Endothelial cell of umbilical vein (primary cell): Measurements from ENCODE around the gene CHSY3. TPM values are rescaled to one million over a fixed set of nuclear protein-coding genes. Genes with fewer than 3 reads are reported as not detected.

Experiments used
- BruUV-seq: library from RNA; stranded (reverse); fragments of 400-500 nt; replicated peaks from 2 replicates; lab custom pipeline; 2021; lab: Mats Ljungman, UMichigan
- CTCF ChIA-PET: fragments of 300-600, 350-600 bp; sonication (Branson Sonifier 250); formaldehyde crosslinking; loops from one replicate; lab custom pipeline; 2021; ENCODE audit warnings: antibody characterized with exemption, inconsistent platforms; lab: Charles Lee
- POLR2A ChIA-PET: fragments of 300-600, 350-600 bp; sonication (Branson Sonifier 250); formaldehyde crosslinking; loops from one replicate; lab custom pipeline; 2021; ENCODE audit warnings: antibody characterized with exemption, inconsistent platforms; lab: Charles Lee
- DNase-seq: peaks from one replicate; pipeline ENCODE4 v3.0.0-alpha.2; 2011; ENCODE audit warnings: low read depth, low spot score
- FAIRE-seq: peaks from 2 replicates; lab custom pipeline; 2011; peaks lifted over from hg19 to GRCh38; lab: Jason Lieb, UNC
- H2AFZ ChIP-seq: 2 replicates; pipeline ENCODE4 v1.6.0; 2012; ENCODE audit warnings: low read depth, low read length, control low read depth, inconsistent platforms
- H3K27ac ChIP-seq: 2 replicates; pipeline ENCODE4 v1.5.1; 2011; ENCODE audit warnings: low read depth, mild to moderate bottlenecking, control low read depth, low read length, moderate library complexity; ENCODE audit not compliant: insufficient read depth
- H3K27me3 ChIP-seq, 2 experiments: 2 replicates each; pipeline versions ENCODE4 v1.6.0 to v1.6.1; 2011; ENCODE audit warnings: low read length in 2 of 2, mixed read lengths in 1 of 2; ENCODE audit not compliant: control insufficient read depth in 2 of 2, insufficient read depth in 2 of 2
- H3K36me3 ChIP-seq, 2 experiments: 2 replicates in 1 of 2; 3 replicates in 1 of 2; pipeline ENCODE4 v1.5.1; 2011; ENCODE audit warnings: low read length in 2 of 2, mild to moderate bottlenecking in 1 of 2, moderate library complexity in 1 of 2; ENCODE audit not compliant: control insufficient read depth in 2 of 2, insufficient read depth in 2 of 2; ENCODE audit errors: extremely low read depth in 1 of 2
- H3K4me1 ChIP-seq: 3 replicates; pipeline ENCODE4 v1.5.1; 2011; ENCODE audit warnings: mild to moderate bottlenecking, low read length; ENCODE audit not compliant: control insufficient read depth, insufficient read depth; ENCODE audit errors: extremely low read depth
- H3K4me2 ChIP-seq: 2 replicates; pipeline ENCODE4 v1.6.1; 2011; ENCODE audit warnings: low read length, control low read depth, mixed read lengths; ENCODE audit not compliant: insufficient read depth
- H3K4me3 ChIP-seq, 3 experiments: fragments of 200-600 bp in 1 of 3; sonication (generic), shearing (Covaris generic) in 1 of 3; replicated peaks in 1 of 3; 2 replicates each; pipeline ENCODE4 v1.5.1; 2011 to 2016; ENCODE audit warnings: control low read depth in 3 of 3, low read length in 3 of 3, mild to moderate bottlenecking in 2 of 3, inconsistent platforms in 1 of 3, low read depth in 1 of 3, moderate library complexity in 1 of 3; ENCODE audit not compliant: insufficient read depth in 1 of 3
- H3K79me2 ChIP-seq: 2 replicates; pipeline ENCODE4 v1.6.0; 2012; ENCODE audit warnings: low read length, inconsistent platforms; ENCODE audit not compliant: control insufficient read depth, insufficient read depth
- H3K9ac ChIP-seq: replicated peaks from 2 replicates; pipeline ENCODE3; 2011; ENCODE audit warnings: low read length, control low read depth; ENCODE audit not compliant: insufficient read depth; ENCODE audit errors: extremely low read depth
- H3K9me1 ChIP-seq: replicated peaks from 3 replicates; pipeline ENCODE4 v1.6.0; 2011; ENCODE audit warnings: mild to moderate bottlenecking, low read length; ENCODE audit not compliant: control insufficient read depth, insufficient read depth; ENCODE audit errors: extremely low read depth
- H3K9me3 ChIP-seq: replicated peaks from 2 replicates; pipeline ENCODE4 v1.5.1; 2012; ENCODE audit warnings: low read length, inconsistent platforms; ENCODE audit not compliant: control insufficient read depth, insufficient read depth
- H4K20me1 ChIP-seq: replicated peaks from 2 replicates; pipeline ENCODE3; 2011; ENCODE audit warnings: mild to moderate bottlenecking, low read length; ENCODE audit not compliant: control insufficient read depth, insufficient read depth; ENCODE audit errors: extremely low read depth
- EZH2 ChIP-seq: IDR thresholded peaks from 2 replicates; pipeline ENCODE4 v1.6.1; 2012; ENCODE audit warnings: borderline replicate concordance, low read depth, mild to moderate bottlenecking, moderate library complexity, low read length, inconsistent platforms; ENCODE audit not compliant: severe bottlenecking
- FOS ChIP-seq: IDR thresholded peaks from 2 replicates; pipeline ENCODE4 v1.6.1; 2011; ENCODE audit warnings: mild to moderate bottlenecking, low read length, moderate library complexity, borderline replicate concordance; ENCODE audit not compliant: insufficient read depth
- GATA2 ChIP-seq: IDR thresholded peaks from 2 replicates; pipeline ENCODE4 v1.7.0; 2011; ENCODE audit warnings: low read depth, mild to moderate bottlenecking, moderate library complexity, mixed read lengths, low read length; ENCODE audit not compliant: insufficient read length, insufficient read depth
- JUN ChIP-seq: IDR thresholded peaks from 2 replicates; pipeline ENCODE4 v1.6.1; 2011; ENCODE audit warnings: borderline replicate concordance, low read depth; ENCODE audit not compliant: insufficient read length, insufficient read depth
- MYC ChIP-seq: IDR thresholded peaks from one replicate; pipeline ENCODE4 v1.6.1; 2011; ENCODE audit warnings: mild to moderate bottlenecking, low read depth, low read length
- POLR2A ChIP-seq: IDR thresholded peaks from 2 replicates; pipeline ENCODE4 v1.6.1; 2012; ENCODE audit warnings: low read depth, mild to moderate bottlenecking, control low read depth, low read length
- POLR2AphosphoS5 ChIP-seq: IDR thresholded peaks from 2 replicates; pipeline ENCODE4 v1.6.1; 2012; ENCODE audit warnings: low read depth, mild to moderate bottlenecking, control low read depth, low read length, moderate library complexity; ENCODE audit not compliant: insufficient read depth
- dilution Hi-C: fragments of 300-500 bp; cut with MboI; formaldehyde crosslinking; loops from one replicate; pipeline ENCODE4 v1.15.0; 2019; ENCODE audit warnings: low sequenced_read_pairs; ENCODE audit not compliant: extremely low pct_ligation_motif_present
- intact Hi-C: fragments of 100-400 bp; cut with micrococcal nuclease; formaldehyde crosslinking; loops from one replicate; pipeline ENCODE4 v1.10.0; 2022
- polyA plus RNA-seq, 4 experiments: library from polyadenylated mRNA; depleted of rRNA in 3 of 4; stranded (reverse) in 3 of 4; unstranded in 1 of 4; fragments of >200 nt; gene quantifications; 2 replicates each; pipeline versions ENCODE4 v1.2.1 to v1.2.3, GENCODE V29; 2011 to 2012; ENCODE audit warnings: missing spikeins in 1 of 4
- total RNA-seq: library from RNA; stranded (reverse); gene quantifications from 2 replicates; pipeline ENCODE4 v1.2.3, GENCODE V29; 2021
- TF ChIP-seq, protein P1 (sequence below), 2 donors: IDR thresholded peaks; 1 replicate in 1 of 2; 2 replicates in 1 of 2; pipeline ENCODE4 v1.5.1; 2011; ENCODE audit warnings: low read length in 2 of 2, mild to moderate bottlenecking in 2 of 2, moderate library complexity in 2 of 2, control low read depth in 1 of 2, inconsistent platforms in 1 of 2, low read depth in 1 of 2; ENCODE audit not compliant: insufficient read depth in 1 of 2; ENCODE audit errors: extremely low read depth in 1 of 2
- TF ChIP-seq, protein P2 (sequence below): IDR thresholded peaks from 2 replicates; pipeline ENCODE4 v1.6.1; 2011; ENCODE audit not compliant: insufficient read depth, insufficient read length

CHSY3 gene
- total and polyA plus RNA-seq, 2 donors (not counting 3 experiments of a cell fraction or from before 2014, with no cell fraction given): 2.2 to 8.4 TPM

DNA sequence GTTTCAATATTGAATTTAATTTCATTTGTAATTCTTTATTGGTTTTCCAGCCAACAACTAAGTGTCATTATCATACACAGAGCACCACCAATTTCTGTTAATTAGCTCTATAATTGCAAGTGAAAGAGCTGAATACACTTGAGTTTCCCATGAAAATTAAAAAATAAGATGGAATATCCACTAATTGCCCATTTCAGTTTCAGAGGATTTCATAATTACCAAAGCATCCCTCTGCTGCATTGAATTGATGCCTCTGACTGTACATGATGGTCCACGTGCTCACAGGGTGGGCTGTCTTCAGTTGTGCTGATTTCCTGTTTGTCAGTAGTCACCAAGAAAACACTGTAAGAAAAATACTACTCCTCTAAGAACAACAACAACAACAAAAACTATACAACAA, 163.8 kb downstream of the CHSY3 start:
- no peak overlapping the region for H3K4me3 ChIP-seq
- no peaks in the 10 kb centered on the region for H4K20me1 ChIP-seq
- no peak for FAIRE-seq
- no peaks in the 10 kb centered on the region for H3K4me1 ChIP-seq
- CTCF ChIA-PET: no interaction called here
- H3K36me3 ChIP-seq: no peaks in the 10 kb centered on the region
- TF ChIP-seq GATA2 (no peak), JUN (no peak), MYC (no peak), FOS (no peak), POLR2AphosphoS5 (no peak), EZH2 (no peak), POLR2A (no peak)
- TF ChIP-seq, protein P1, sequence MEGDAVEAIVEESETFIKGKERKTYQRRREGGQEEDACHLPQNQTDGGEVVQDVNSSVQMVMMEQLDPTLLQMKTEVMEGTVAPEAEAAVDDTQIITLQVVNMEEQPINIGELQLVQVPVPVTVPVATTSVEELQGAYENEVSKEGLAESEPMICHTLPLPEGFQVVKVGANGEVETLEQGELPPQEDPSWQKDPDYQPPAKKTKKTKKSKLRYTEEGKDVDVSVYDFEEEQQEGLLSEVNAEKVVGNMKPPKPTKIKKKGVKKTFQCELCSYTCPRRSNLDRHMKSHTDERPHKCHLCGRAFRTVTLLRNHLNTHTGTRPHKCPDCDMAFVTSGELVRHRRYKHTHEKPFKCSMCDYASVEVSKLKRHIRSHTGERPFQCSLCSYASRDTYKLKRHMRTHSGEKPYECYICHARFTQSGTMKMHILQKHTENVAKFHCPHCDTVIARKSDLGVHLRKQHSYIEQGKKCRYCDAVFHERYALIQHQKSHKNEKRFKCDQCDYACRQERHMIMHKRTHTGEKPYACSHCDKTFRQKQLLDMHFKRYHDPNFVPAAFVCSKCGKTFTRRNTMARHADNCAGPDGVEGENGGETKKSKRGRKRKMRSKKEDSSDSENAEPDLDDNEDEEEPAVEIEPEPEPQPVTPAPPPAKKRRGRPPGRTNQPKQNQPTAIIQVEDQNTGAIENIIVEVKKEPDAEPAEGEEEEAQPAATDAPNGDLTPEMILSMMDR (IDR thresholded peaks at IDR 0.05; ENCODE audit: extremely low read depth in 1 of 2, insufficient read depth in 1 of 2, low read depth in 1 of 2, low read length in 2 of 2): no peak
- TF ChIP-seq, protein P2, sequence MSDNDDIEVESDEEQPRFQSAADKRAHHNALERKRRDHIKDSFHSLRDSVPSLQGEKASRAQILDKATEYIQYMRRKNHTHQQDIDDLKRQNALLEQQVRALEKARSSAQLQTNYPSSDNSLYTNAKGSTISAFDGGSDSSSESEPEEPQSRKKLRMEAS: no peak
- no peak overlapping the region for H2AFZ ChIP-seq
- no peaks in the 10 kb centered on the region for H3K79me2 ChIP-seq
- POLR2A ChIA-PET: no interaction called here
- DNase-seq: no peak
- intact Hi-C loops: no loop called here
- no peaks in the 10 kb centered on the region for H3K9me3 ChIP-seq
- H3K4me2 ChIP-seq: no peak overlapping the region
- no peaks in the 10 kb centered on the region for H3K9me1 ChIP-seq
- dilution Hi-C loops: no loop called here
- no peak overlapping the region for H3K27ac ChIP-seq
- no peak overlapping the region for H3K9ac ChIP-seq
- H3K27me3 ChIP-seq: no peaks in the 10 kb centered on the region
- BruUV-seq: no TSS peak
